ENCODE results near the gene TMEM37. TPM values are rescaled to one million over a fixed set of nuclear protein-coding genes. Genes with fewer than 3 reads are reported as not detected.

The TMEM37 gene
- total RNA-seq, 2 donors from 2014 or later = 12.0 to 16.2 TPM

DNA sequence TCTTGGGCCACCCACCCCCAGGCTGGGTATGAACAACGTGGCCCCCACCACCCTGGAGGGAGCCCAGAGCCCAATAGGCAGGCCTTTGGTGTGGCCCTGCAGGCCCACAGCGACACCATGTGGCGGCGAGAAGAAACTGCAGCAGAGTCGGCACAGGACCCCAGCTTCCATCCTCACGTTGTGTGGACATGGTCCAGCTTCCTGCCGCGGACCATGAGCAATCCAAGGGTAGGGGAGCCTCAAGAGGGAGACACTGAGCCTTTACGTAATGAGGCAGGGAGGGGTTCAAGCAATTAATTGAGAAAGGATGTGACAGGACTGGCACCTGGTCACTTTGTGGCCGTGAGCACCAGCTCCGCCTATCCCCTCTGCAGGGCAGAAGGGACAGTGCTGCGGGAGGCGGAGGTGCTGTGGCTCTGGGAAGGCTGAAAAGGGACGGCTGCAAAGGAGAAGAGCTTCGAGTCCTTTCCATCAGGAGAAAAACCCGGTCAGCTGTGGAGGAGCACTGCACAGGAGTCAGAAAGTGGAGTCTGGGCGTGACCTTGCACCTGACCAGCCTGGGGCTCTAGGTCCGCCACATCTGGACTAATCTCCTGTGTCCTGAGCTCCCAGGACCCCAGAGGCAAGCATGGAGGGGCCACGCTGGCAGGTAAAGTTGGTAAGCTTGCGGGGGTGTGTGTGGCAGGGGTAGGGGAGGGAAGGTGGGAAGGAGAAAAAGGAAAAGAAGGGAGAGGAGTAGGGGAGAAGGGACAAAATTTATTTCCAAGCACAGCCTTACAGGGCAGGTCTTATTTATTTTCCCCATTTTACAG is 44.9 kb downstream of the TMEM37 start:
- WGBS, 2 experiments (ENCODE audit: insufficient coverage in 1 of 2, insufficient read length in 1 of 2) = 32 to 39% methylated on average over 13 to 20 of the region's 20 CpGs
- Histone ChIP-seq H3K27me3 (ENCODE audit: control insufficient read depth, insufficient read depth, low read length, poor library complexity, severe bottlenecking) (no peaks in the 10 kb centered on the region), H3K36me3 (ENCODE audit: control insufficient read depth, insufficient read depth, low read length) (no peaks in the 10 kb centered on the region), H3K9ac (ENCODE audit: extremely low read depth, low read length, poor library complexity, severe bottlenecking) (no peak overlapping the region), H3K4me1 (ENCODE audit: control insufficient read depth, insufficient read depth, low read length) (peaks cover 3% of the 10 kb centered on the region), H3K9me3 (ENCODE audit: control insufficient read depth, low read length) (no peaks in the 10 kb centered on the region), H3K4me3 (ENCODE audit: low read length) (no peak overlapping the region), H3K27ac (ENCODE audit: low read depth, low read length) (no peak overlapping the region)
- Mint-ChIP-seq H3K9me3 (no peaks in the 10 kb centered on the region), H3K4me1 (peaks cover 20% of the 10 kb centered on the region), H3K4me3 (no peak overlapping the region), H3K36me3 (ENCODE audit: low read depth) (no peaks in the 10 kb centered on the region), H3K27me3 (ENCODE audit: insufficient read depth) (peaks cover 5% of the 10 kb centered on the region), H3K27ac (no peak overlapping the region)
- TF ChIP-seq, protein P1, sequence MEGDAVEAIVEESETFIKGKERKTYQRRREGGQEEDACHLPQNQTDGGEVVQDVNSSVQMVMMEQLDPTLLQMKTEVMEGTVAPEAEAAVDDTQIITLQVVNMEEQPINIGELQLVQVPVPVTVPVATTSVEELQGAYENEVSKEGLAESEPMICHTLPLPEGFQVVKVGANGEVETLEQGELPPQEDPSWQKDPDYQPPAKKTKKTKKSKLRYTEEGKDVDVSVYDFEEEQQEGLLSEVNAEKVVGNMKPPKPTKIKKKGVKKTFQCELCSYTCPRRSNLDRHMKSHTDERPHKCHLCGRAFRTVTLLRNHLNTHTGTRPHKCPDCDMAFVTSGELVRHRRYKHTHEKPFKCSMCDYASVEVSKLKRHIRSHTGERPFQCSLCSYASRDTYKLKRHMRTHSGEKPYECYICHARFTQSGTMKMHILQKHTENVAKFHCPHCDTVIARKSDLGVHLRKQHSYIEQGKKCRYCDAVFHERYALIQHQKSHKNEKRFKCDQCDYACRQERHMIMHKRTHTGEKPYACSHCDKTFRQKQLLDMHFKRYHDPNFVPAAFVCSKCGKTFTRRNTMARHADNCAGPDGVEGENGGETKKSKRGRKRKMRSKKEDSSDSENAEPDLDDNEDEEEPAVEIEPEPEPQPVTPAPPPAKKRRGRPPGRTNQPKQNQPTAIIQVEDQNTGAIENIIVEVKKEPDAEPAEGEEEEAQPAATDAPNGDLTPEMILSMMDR (conservative IDR thresholded peaks at IDR 0.05) = peak; percentile 99
- peak; percentile 93 for DNase-seq

DNA sequence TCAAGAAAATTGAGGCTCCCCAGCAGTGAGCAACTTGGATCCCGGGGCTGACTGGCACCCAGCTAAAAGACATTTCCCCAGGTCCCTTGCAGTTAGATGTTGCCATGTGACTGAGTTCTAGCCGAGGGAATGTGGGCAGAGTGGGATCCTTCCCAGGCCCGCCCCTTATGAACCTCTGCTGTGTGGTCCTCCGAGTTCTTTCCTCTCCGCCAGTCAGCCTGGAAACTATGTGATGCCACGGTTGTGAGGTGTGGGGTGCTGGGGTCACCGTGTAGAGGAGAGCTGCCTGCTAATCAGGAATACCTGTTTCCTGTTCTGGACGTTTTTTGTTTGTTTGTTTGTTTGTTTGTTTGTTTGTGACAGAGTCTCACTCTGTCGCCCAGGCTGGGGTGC is 45.5 kb downstream of the TMEM37 start:
- Histone ChIP-seq H3K4me1 (ENCODE audit: control insufficient read depth, insufficient read depth, low read length) (peaks cover 3% of the 10 kb centered on the region), H3K4me3 (ENCODE audit: low read length) (no peak overlapping the region), H3K27ac (ENCODE audit: low read depth, low read length) (no peak overlapping the region), H3K9me3 (ENCODE audit: control insufficient read depth, low read length) (no peaks in the 10 kb centered on the region), H3K27me3 (ENCODE audit: control insufficient read depth, insufficient read depth, low read length, poor library complexity, severe bottlenecking) (no peaks in the 10 kb centered on the region), H3K9ac (ENCODE audit: extremely low read depth, low read length, poor library complexity, severe bottlenecking) (no peak overlapping the region), H3K36me3 (ENCODE audit: control insufficient read depth, insufficient read depth, low read length) (no peaks in the 10 kb centered on the region)
- 88 to 93% methylated on average over 5 to 9 of the region's 9 CpGs for WGBS, 2 experiments (ENCODE audit: insufficient coverage in 1 of 2, insufficient read length in 1 of 2)
- no peaks in the 10 kb centered on the region for H3K9me3 Mint-ChIP-seq
- H3K27ac Mint-ChIP-seq = no peak overlapping the region
- TF ChIP-seq, protein P1 (conservative IDR thresholded peaks at IDR 0.05) = no peak
- peak; percentile 47 for DNase-seq
- no peaks in the 10 kb centered on the region for H3K36me3 Mint-ChIP-seq (ENCODE audit: low read depth)
- H3K4me1 Mint-ChIP-seq = peaks cover 20% of the 10 kb centered on the region
- H3K4me3 Mint-ChIP-seq = no peak overlapping the region
- peaks cover 5% of the 10 kb centered on the region for H3K27me3 Mint-ChIP-seq (ENCODE audit: insufficient read depth)

DNA sequence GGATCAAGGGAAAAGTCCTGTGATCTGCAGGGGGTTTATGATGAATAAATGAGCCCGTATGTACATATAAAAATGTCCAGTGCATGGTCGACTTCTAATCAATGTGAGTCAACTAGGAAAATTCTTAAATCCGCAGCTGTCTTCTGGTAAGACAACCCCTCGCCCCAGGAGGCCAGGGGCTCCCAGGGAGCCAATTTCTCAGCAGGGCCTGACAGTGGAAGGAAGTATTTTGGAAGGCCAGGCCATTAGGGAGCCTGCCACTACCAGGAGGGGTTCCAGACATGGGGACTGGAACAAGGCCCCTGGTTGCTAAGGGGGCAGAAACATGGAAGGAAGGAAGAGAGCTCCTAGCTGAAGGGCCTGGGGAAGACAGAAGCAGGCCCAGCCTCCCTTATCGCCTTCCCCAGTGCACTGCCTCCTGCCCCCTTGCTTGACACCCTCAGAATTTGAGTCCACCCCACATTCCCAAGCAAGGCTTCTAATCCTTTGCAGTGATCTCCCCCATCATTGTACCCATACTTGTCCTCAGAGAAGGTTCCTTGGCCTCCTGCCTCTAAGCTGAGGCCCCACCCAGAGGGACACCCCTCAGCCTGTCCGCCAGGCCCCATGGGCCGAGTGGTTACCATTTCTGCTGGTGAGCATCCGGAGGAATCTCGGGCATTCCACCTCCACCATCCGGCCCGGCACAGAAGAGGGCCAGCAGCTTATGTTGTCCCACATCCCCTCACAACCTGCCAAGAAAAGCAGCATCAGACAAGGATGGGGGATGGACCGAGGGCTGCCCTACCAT is 46.7 kb downstream of the TMEM37 start:
- no peaks in the 10 kb centered on the region for H3K9me3 Mint-ChIP-seq
- no peaks in the 10 kb centered on the region for H3K36me3 ChIP-seq (ENCODE audit: control insufficient read depth, insufficient read depth, low read length)
- H3K4me1 Mint-ChIP-seq = peaks cover 20% of the 10 kb centered on the region
- WGBS, 2 experiments (ENCODE audit: insufficient coverage in 1 of 2, insufficient read length in 1 of 2) = 91 to 93% methylated on average over 8 to 12 of the region's 12 CpGs
- no peak overlapping the region for H3K4me3 ChIP-seq (ENCODE audit: low read length)
- TF ChIP-seq, protein P1 (conservative IDR thresholded peaks at IDR 0.05) = no peak
- H3K27ac Mint-ChIP-seq = no peak overlapping the region
- H3K27ac ChIP-seq (ENCODE audit: low read depth, low read length) = no peak overlapping the region
- no peak for DNase-seq
- H3K36me3 Mint-ChIP-seq (ENCODE audit: low read depth) = no peaks in the 10 kb centered on the region
- no peak overlapping the region for H3K9ac ChIP-seq (ENCODE audit: extremely low read depth, low read length, poor library complexity, severe bottlenecking)
- peaks cover 5% of the 10 kb centered on the region for H3K27me3 Mint-ChIP-seq (ENCODE audit: insufficient read depth)
- H3K9me3 ChIP-seq (ENCODE audit: control insufficient read depth, low read length) = no peaks in the 10 kb centered on the region
- peaks cover 3% of the 10 kb centered on the region for H3K4me1 ChIP-seq (ENCODE audit: control insufficient read depth, insufficient read depth, low read length)
- H3K4me3 Mint-ChIP-seq = no peak overlapping the region
- no peaks in the 10 kb centered on the region for H3K27me3 ChIP-seq (ENCODE audit: control insufficient read depth, insufficient read depth, low read length, poor library complexity, severe bottlenecking)

All from endodermal cell (in vitro differentiated cells).